OCI-LY3 (cell line): Measurements from ENCODE around the gene WARS2.

ENCODE experiments used
- H2AFZ ChIP-seq: fragments of 200-600, 300-600 bp; shearing (Covaris generic); 2 replicates; pipeline ENCODE4 v1.6.0; 2014; ENCODE audit warnings: antibody characterized with exemption, low read depth, low read length
- H3K27ac ChIP-seq: fragments of 200-600, 300-600 bp; sonication (generic); 2 replicates; pipeline ENCODE4 v1.5.1; 2014; ENCODE audit warnings: mild to moderate bottlenecking, low read length, moderate library complexity, mixed read lengths
- H3K27me3 ChIP-seq: fragments of 200-600, 300-600 bp; sonication (generic); 2 replicates; pipeline ENCODE4 v1.6.1; 2014; ENCODE audit warnings: low read depth, low read length, mixed read lengths
- H3K36me3 ChIP-seq: fragments of 200-600, 300-600 bp; sonication (generic); replicated peaks from 2 replicates; pipeline ENCODE3; 2014; ENCODE audit warnings: low read depth, low read length, mixed read lengths
- H3K4me1 ChIP-seq: fragments of 300-600, 200-600 bp; sonication (generic); 2 replicates; pipeline ENCODE4 v1.6.1; 2014; ENCODE audit warnings: low read length, mixed read lengths
- H3K4me2 ChIP-seq: fragments of 200-600, 300-600 bp; sonication (generic); 2 replicates; pipeline ENCODE4 v1.6.1; 2014; ENCODE audit warnings: low read length, mixed read lengths
- H3K4me3 ChIP-seq: fragments of 300-600, 200-600 bp; sonication (generic); 2 replicates; pipeline ENCODE4 v1.5.1; 2014; ENCODE audit warnings: antibody characterized with exemption, mild to moderate bottlenecking, low read length, moderate library complexity
- H3K79me2 ChIP-seq: fragments of 300-600, 200-600 bp; shearing (Covaris generic); 2 replicates; pipeline ENCODE4 v1.6.1; 2014; ENCODE audit warnings: mild to moderate bottlenecking, low read length, mixed read lengths
- H3K9ac ChIP-seq: fragments of 300-600, 200-600 bp; shearing (Covaris generic); 2 replicates; pipeline ENCODE4 v1.6.0; 2014; ENCODE audit warnings: mild to moderate bottlenecking, low read length, moderate library complexity
- H3K9me3 ChIP-seq: fragments of 200-600, 300-600 bp; shearing (Covaris generic); 2 replicates; pipeline ENCODE4 v1.6.1; 2014; ENCODE audit warnings: low read length, mixed read lengths; ENCODE audit not compliant: insufficient read depth
- H4K20me1 ChIP-seq: fragments of 200-600, 300-600 bp; sonication (generic); 2 replicates; pipeline ENCODE4 v1.6.1; 2016; ENCODE audit warnings: low read length, mixed read lengths; ENCODE audit not compliant: insufficient read depth
- EZH2phosphoT487 ChIP-seq: fragments of 200-600 bp; shearing (Covaris generic); IDR thresholded peaks from 2 replicates; pipeline ENCODE4 v1.6.1; 2018; ENCODE audit warnings: antibody characterized with exemption, mixed run types, low read depth
- TF ChIP-seq, protein P1 (sequence below): fragments of 200-600, 300-600 bp; sonication (generic); IDR thresholded peaks from 2 replicates; pipeline ENCODE4 v1.5.1; 2014; ENCODE audit warnings: antibody characterized with exemption, low read length, low read depth

The WARS2 gene

DNA sequence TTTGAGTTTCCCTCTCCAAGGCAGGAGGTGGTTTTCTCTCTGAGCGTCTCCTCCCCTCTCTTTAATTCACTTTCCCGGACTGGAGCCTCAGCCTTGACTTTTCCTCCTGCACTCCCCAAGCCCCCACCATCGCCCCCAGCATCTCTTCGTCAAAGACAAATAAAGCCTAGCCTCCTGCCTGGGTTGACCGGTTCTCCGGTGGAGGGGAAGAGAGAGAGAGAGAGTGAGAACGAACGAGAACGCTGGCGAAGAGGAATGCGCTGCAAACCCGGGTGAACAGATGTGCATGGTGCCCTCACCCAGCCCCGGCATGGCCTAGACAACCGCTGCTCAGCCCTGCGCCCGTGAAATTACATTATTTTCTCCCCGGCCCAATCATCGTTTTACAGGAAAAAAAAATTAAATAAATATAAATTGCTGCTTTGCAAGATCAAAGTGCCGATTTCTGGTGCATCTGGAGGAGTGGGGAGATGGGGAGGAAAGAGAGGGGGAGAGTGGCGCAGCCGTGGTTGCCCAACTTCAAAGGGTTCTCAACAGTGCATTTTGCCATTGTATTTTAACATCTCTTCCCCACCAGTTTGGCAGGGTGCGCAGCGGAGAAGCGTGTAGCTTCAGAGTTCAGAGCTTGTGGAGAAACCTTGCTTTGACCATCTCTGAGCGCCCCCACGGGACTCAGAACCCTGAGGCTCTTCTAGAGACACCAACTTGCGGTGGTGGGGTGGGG lies 140.9 kb downstream of the WARS2 start:
- Histone ChIP-seq H3K36me3 (no peaks in the 10 kb centered on the region), H3K4me1 (no peaks in the 10 kb centered on the region), H3K79me2 (no peaks in the 10 kb centered on the region), H3K9ac (no peak overlapping the region), H3K9me3 (no peaks in the 10 kb centered on the region), H2AFZ (no peak overlapping the region), H3K27me3 (no peaks in the 10 kb centered on the region), H4K20me1 (no peaks in the 10 kb centered on the region), H3K27ac (no peak overlapping the region), H3K4me2 (no peak overlapping the region), H3K4me3 (no peak overlapping the region)
- TF ChIP-seq, protein P1, sequence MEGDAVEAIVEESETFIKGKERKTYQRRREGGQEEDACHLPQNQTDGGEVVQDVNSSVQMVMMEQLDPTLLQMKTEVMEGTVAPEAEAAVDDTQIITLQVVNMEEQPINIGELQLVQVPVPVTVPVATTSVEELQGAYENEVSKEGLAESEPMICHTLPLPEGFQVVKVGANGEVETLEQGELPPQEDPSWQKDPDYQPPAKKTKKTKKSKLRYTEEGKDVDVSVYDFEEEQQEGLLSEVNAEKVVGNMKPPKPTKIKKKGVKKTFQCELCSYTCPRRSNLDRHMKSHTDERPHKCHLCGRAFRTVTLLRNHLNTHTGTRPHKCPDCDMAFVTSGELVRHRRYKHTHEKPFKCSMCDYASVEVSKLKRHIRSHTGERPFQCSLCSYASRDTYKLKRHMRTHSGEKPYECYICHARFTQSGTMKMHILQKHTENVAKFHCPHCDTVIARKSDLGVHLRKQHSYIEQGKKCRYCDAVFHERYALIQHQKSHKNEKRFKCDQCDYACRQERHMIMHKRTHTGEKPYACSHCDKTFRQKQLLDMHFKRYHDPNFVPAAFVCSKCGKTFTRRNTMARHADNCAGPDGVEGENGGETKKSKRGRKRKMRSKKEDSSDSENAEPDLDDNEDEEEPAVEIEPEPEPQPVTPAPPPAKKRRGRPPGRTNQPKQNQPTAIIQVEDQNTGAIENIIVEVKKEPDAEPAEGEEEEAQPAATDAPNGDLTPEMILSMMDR = no peak
- no peak for TF ChIP-seq EZH2phosphoT487

DNA sequence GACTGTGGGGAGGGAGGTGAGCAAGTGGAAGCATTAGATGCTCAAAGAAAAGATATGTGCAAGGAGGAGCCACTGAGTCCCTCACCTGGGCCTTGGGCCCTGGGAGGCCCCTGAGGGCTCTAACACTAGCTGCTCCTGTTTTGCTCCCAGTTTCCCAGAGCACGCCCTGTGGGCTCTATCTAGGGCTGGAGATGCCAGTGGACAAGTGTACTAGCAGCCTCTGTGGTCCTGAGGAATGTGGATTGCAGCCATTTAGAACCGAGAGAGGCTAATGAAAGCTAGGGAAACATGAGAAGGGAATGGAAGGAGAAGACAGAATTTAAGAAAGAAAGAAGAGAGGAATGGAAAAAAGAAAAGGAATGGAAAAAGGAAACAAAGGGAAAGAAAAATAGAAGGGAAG lies 142.3 kb downstream of the WARS2 start:
- no peaks in the 10 kb centered on the region for H3K9me3 ChIP-seq
- no peak overlapping the region for H3K27ac ChIP-seq
- H3K4me1 ChIP-seq = no peaks in the 10 kb centered on the region
- H3K36me3 ChIP-seq = no peaks in the 10 kb centered on the region
- H2AFZ ChIP-seq = no peak overlapping the region
- no peak overlapping the region for H3K4me2 ChIP-seq
- no peak overlapping the region for H3K4me3 ChIP-seq
- no peaks in the 10 kb centered on the region for H3K79me2 ChIP-seq
- H3K27me3 ChIP-seq = no peaks in the 10 kb centered on the region
- no peaks in the 10 kb centered on the region for H4K20me1 ChIP-seq
- TF ChIP-seq, protein P1 = no peak
- H3K9ac ChIP-seq = no peak overlapping the region

DNA sequence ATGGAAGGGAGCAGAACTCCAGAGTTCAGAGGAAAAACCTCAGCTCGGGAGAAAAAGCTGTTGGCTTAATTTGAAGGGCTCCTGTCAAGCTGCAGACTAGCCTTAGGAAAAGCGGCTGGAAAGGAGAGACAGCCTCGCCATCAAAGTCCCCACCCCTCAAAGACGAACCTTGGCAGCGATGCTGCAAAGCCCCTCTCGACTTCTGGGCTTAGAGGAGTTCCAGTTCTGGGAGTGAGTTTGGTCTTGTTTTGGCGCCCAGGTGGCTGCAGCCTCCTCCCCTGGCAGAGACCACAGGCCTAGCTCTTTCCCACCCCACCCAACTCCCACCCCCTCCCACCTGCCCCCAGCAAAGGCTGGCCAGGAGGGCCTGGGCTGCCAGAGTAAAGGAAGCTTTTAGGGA lies 143.2 kb downstream of the WARS2 start:
- Histone ChIP-seq H3K27me3 (no peaks in the 10 kb centered on the region), H3K9ac (no peak overlapping the region), H3K4me3 (no peak overlapping the region), H3K36me3 (no peaks in the 10 kb centered on the region), H4K20me1 (no peaks in the 10 kb centered on the region), H3K4me1 (no peaks in the 10 kb centered on the region), H3K4me2 (no peak overlapping the region), H2AFZ (no peak overlapping the region), H3K79me2 (no peaks in the 10 kb centered on the region), H3K9me3 (no peaks in the 10 kb centered on the region), H3K27ac (no peak overlapping the region)
- TF ChIP-seq EZH2phosphoT487 = no peak
- TF ChIP-seq, protein P1 = no peak

DNA sequence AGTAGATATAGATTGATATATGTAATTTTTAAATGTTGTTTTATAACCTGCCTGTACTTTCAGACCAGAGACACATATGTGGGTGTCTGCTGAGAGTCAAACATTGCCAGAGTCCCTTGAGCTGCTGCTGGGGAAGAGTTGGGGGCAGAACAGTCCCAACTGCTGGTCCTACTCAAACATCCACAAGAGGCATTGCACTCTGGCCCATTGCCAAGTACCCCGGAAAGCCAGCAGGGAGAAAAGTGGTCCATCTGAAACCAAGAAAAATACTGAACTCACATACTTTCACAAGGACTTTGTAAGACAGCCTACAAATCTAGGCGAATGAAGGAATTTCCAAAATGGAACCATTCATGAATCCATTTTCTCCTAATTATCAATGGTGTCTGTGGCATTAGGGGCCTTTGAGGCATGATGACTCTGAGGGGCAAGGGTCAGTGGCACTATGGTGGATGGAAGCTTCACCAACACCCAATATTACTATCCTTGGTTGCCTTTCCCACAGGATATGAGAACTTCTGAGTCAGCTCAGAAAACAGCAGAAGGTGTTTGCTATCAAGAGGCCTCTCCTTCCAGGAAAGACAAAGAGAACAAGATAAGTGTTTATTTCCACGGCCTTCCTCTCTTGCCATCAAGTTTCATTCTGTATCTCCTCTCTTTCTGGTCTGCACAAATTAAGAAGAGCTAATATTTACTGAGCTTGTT lies 145.0 kb downstream of the WARS2 start:
- no peak overlapping the region for H2AFZ ChIP-seq
- no peaks in the 10 kb centered on the region for H4K20me1 ChIP-seq
- TF ChIP-seq, protein P1 = no peak
- TF ChIP-seq EZH2phosphoT487 = no peak
- H3K4me2 ChIP-seq = no peak overlapping the region
- H3K27me3 ChIP-seq = no peaks in the 10 kb centered on the region
- H3K4me1 ChIP-seq = no peaks in the 10 kb centered on the region
- no peak overlapping the region for H3K4me3 ChIP-seq
- H3K9ac ChIP-seq = no peak overlapping the region
- H3K9me3 ChIP-seq = no peaks in the 10 kb centered on the region
- no peaks in the 10 kb centered on the region for H3K79me2 ChIP-seq
- H3K27ac ChIP-seq = no peak overlapping the region
- H3K36me3 ChIP-seq = no peaks in the 10 kb centered on the region
